ENCODE data around the gene LCE3A.
"Not testable (repeated sequence)": the region's sequence is repeated elsewhere in the genome, so short reads cannot be mapped to it uniquely, and the experiment has no call there.

Gene LCE3A

DNA sequence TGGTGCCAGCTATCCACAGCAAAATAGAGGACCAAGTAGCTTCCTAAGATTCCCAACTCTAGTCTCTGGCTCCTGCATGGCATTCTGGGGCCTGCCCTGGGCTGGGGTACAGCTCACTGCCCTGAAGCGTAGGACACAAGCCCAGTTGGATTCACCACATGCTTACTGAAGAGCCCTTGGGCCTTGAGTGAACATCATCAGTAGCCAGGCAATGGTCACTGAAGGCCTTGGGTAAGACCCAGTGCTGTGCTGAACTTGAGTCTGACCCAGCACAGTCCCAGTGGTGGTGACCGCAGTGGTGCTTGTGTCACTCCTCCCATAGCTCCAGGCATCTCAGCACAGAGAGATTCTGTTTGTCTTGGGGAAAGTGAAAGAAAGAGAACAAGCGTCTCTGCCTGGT is 7.7 kb upstream of the LCE3A start:
- no peaks in the 10 kb centered on the region for H3K27me3 ChIP-seq (ENCODE audit: low read depth, low read length)
- H3K27ac ChIP-seq (ENCODE audit: low read length) = no peak overlapping the region
- H3K4me1 ChIP-seq (ENCODE audit: control insufficient read depth in 1 of 2, insufficient read depth in 2 of 2, low read length in 2 of 2) = no peaks in the 10 kb centered on the region
- no peak overlapping the region for H3K4me3 ChIP-seq (ENCODE audit: low read depth in 1 of 2, low read length in 2 of 2)
- peaks cover 0 to 13% of the 10 kb centered on the region in 2 donors for H3K9me3 ChIP-seq (ENCODE audit: control insufficient read depth in 1 of 2, low read length in 2 of 2)
- no peaks in the 10 kb centered on the region for H3K36me3 ChIP-seq (ENCODE audit: control insufficient read depth in 1 of 2, insufficient read depth in 2 of 2, low read length in 2 of 2)

DNA sequence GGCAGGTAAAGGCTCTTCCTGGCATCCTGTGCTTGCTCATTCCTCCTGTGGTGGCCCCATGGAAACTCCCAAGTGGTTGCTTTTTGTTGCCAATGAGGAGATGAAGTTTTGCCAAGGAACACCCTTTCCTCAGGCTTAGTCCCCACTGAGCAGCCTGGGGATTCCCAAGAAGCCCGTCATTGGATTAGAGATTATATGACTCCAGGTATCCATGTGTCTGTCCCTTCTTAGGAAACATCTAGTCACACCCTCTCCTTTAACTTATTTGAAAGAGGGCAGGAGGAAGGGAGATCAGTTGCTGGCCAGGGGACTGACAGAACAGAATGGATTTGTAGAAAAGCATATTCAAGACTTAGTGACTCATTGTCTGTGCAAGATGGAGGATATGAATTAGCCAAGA is 3.8 kb upstream of the LCE3A start:
- Histone ChIP-seq H3K27ac (ENCODE audit: low read length) (no peak overlapping the region), H3K4me3 (ENCODE audit: low read depth in 1 of 2, low read length in 2 of 2) (no peak overlapping the region), H3K27me3 (ENCODE audit: low read depth, low read length) (no peaks in the 10 kb centered on the region), H3K9me3 (ENCODE audit: control insufficient read depth in 1 of 2, low read length in 2 of 2) (peaks cover 0 to 5% of the 10 kb centered on the region in 2 donors), H3K4me1 (ENCODE audit: control insufficient read depth in 1 of 2, insufficient read depth in 2 of 2, low read length in 2 of 2) (no peaks in the 10 kb centered on the region), H3K36me3 (ENCODE audit: control insufficient read depth in 1 of 2, insufficient read depth in 2 of 2, low read length in 2 of 2) (no peaks in the 10 kb centered on the region)

DNA sequence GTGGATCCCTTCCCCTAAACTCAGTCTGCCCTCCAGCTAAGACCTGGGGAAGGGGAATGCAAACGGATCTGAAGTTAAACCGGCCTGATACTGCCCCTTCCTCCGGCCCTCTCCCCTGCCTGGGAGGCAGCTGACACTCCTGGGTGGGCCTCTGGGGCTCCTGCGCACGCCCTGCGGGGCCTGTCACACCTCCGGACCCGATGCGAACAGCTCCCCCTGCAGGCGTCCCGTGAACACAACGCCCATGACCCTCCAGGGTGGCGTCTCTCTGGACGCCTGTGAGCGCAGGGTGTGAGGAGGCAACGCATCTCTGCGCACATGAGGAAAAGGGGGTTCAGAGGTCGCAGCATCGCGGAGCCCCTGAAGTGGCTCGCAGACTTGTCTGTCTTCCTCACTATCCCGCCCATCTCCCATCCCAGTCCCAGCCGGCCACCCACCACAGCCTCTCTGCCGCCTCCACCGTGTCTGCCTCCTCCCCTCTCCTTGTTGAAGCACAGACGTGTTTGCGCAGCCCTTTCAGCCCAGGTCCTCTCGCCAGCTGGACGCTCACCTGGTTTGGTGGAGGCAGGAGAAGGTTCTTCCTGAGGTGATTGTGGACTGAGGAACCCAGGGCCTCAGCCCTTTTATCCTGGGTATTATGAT is 421 bp upstream of the LCE3A start:
- Histone ChIP-seq H3K9me3 (ENCODE audit: control insufficient read depth in 1 of 2, low read length in 2 of 2) (peaks cover 5 to 15% of the 10 kb centered on the region in 2 donors), H3K36me3 (ENCODE audit: control insufficient read depth in 1 of 2, insufficient read depth in 2 of 2, low read length in 2 of 2) (no peaks in the 10 kb centered on the region), H3K27me3 (ENCODE audit: low read depth, low read length) (no peaks in the 10 kb centered on the region), H3K27ac (ENCODE audit: low read length) (no peak overlapping the region), H3K4me1 (ENCODE audit: control insufficient read depth in 1 of 2, insufficient read depth in 2 of 2, low read length in 2 of 2) (no peaks in the 10 kb centered on the region), H3K4me3 (ENCODE audit: low read depth in 1 of 2, low read length in 2 of 2) (no peak overlapping the region)

DNA sequence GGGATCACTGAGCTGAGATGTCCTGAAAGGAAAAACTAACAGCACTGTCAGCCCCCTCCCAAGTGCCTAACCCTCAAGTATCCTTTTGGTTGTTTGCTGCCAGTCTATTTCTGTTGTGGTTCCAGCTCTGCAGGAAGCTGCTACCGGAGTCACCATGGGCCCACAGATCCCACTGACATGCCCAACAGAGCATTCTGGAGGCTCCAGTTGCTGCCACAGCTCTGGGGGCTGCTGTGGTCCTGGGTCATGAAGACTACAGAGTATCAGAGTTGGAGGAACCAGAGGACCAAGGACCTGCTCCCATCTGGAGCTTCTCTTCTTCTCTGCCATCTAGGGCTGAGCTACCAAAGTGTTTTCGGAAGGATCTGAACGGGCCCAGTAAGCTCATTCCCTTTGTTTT is 910 bp downstream of the LCE3A start:
- peaks cover 5 to 20% of the 10 kb centered on the region in 2 donors for H3K9me3 ChIP-seq (ENCODE audit: control insufficient read depth in 1 of 2, low read length in 2 of 2)
- no peaks in the 10 kb centered on the region for H3K36me3 ChIP-seq (ENCODE audit: control insufficient read depth in 1 of 2, insufficient read depth in 2 of 2, low read length in 2 of 2)
- H3K4me1 ChIP-seq (ENCODE audit: control insufficient read depth in 1 of 2, insufficient read depth in 2 of 2, low read length in 2 of 2) = no peaks in the 10 kb centered on the region
- H3K27me3 ChIP-seq (ENCODE audit: low read depth, low read length) = no peaks in the 10 kb centered on the region
- no peak overlapping the region for H3K4me3 ChIP-seq (ENCODE audit: low read depth in 1 of 2, low read length in 2 of 2)
- H3K27ac ChIP-seq (ENCODE audit: low read length) = no peak overlapping the region

DNA sequence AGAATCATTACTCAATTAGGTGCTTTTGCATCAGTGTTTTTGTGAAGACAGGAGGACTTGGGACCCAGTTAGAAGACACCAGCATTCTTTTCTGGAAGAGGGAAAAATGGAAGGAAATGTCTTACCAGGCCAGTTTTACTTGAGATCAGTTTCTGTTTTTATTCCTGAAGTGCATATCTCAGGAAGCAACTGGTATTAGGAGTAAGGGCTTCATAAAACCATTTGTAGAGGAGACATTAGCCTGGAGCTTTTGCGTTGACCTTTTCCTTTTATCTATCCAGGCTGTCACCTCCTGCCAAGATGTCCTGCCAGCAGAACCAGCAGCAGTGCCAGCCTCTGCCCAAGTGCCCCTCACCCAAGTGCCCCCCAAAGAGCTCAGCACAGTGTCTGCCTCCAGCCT is 9.4 kb downstream of the LCE3A start, which contains the start of gene LCE3B:
Gene LCE3B (plus strand): TSS at position 301 of the 400 bp plus-strand sequence. CDS start 0 bp downstream, at position 301.
- H3K4me1 ChIP-seq (ENCODE audit: control insufficient read depth in 1 of 2, insufficient read depth in 2 of 2, low read length in 2 of 2) = no peaks in the 10 kb centered on the region
- H3K27me3 ChIP-seq (ENCODE audit: low read depth, low read length) = no peaks in the 10 kb centered on the region
- H3K4me3 ChIP-seq (ENCODE audit: low read depth in 1 of 2, low read length in 2 of 2) = no peak within 1 kb of the TSS
- peaks cover 0 to 10% of the 10 kb centered on the region in 2 donors for H3K9me3 ChIP-seq (ENCODE audit: control insufficient read depth in 1 of 2, low read length in 2 of 2)
- no peaks in the 10 kb centered on the region for H3K36me3 ChIP-seq (ENCODE audit: control insufficient read depth in 1 of 2, insufficient read depth in 2 of 2, low read length in 2 of 2)
- no peak within 1 kb of the TSS for H3K27ac ChIP-seq (ENCODE audit: low read length)

DNA sequence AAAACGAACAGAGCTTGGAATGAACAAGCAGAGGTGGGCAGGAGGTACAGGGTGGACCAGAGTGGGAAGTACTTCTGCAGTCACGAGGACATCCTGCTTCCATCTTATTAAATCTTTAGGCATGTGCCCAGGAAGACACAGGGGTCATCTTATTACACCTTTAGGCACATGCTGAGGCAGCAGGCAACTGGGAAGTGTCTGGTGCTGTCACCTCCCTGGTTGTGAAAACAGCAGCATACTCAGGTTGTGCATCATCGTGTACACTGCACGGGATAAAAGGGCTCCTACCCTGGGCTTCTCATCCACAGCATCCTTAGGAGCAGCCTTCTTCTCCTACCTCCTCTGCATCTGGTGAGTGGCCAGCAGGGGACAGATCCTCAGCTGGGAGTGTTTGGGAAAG is 23.0 kb downstream of the LCE3A start, which contains the start of gene LCE3C:
Gene LCE3C (plus strand): TSS at position 301 of the 400 bp plus-strand sequence. CDS start 498 bp downstream, outside the sequence.
- no peaks in the 10 kb centered on the region for H3K4me1 ChIP-seq (ENCODE audit: control insufficient read depth in 1 of 2, insufficient read depth in 2 of 2, low read length in 2 of 2)
- H3K36me3 ChIP-seq (ENCODE audit: control insufficient read depth in 1 of 2, insufficient read depth in 2 of 2, low read length in 2 of 2) = no peaks in the 10 kb centered on the region
- no peaks in the 10 kb centered on the region for H3K9me3 ChIP-seq (ENCODE audit: control insufficient read depth in 1 of 2, low read length in 2 of 2)
- H3K27ac ChIP-seq (ENCODE audit: low read length) = no peak within 1 kb of the TSS
- H3K27me3 ChIP-seq (ENCODE audit: low read depth, low read length) = no peaks in the 10 kb centered on the region
- H3K4me3 ChIP-seq (ENCODE audit: low read depth in 1 of 2, low read length in 2 of 2) = no peak within 1 kb of the TSS

DNA sequence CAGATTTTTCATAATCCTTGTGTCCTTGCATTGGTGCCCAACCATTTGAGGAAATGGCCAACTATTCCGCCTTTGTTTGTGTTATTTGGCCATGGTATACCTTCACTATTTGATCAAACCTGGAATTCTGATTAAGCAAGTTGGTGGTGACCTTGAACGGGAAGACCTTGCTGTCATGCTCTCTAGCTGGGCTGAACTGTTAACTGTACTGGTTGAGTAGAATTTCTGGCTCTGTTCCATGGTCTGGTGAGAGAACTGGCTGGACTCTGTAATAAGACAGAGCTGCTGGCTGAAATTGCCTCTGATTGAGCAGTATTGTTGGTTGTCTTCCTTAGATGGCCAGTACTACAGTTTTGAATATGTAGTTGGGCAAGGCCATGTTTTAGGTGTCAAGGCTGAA is 25.9 kb downstream of the LCE3A start:
- no peak overlapping the region for H3K4me3 ChIP-seq (ENCODE audit: low read depth in 1 of 2, low read length in 2 of 2)
- H3K9me3 ChIP-seq (ENCODE audit: control insufficient read depth in 1 of 2, low read length in 2 of 2) = no peaks in the 10 kb centered on the region
- H3K27me3 ChIP-seq (ENCODE audit: low read depth, low read length) = no peaks in the 10 kb centered on the region
- no peaks in the 10 kb centered on the region for H3K4me1 ChIP-seq (ENCODE audit: control insufficient read depth in 1 of 2, insufficient read depth in 2 of 2, low read length in 2 of 2)
- H3K36me3 ChIP-seq (ENCODE audit: control insufficient read depth in 1 of 2, insufficient read depth in 2 of 2, low read length in 2 of 2) = no peaks in the 10 kb centered on the region
- H3K27ac ChIP-seq (ENCODE audit: low read length) = no peak overlapping the region

DNA sequence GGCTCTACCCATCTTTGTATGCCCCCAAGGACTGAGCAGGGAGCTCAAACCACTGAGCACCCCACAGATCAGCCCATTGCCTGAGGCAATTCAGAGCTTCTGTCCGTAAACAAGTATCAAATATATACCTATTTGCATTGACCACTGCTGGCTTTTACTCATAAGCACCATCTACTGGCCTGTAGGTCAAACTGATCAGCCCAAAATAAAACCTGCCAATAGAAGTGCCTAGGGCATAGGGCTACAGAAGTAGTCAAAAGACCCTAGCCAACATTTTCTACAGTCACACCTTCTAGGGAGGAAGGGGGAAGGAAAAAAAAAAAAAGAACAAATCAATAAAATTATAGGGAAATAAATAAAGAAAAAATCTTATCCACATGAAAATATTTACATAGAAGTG is 37.3 kb downstream of the LCE3A start:
- H3K9me3 ChIP-seq (ENCODE audit: control insufficient read depth in 1 of 2, low read length in 2 of 2) = no peaks in the 10 kb centered on the region
- no peak overlapping the region for H3K27ac ChIP-seq (ENCODE audit: low read length)
- H3K4me3 ChIP-seq (ENCODE audit: low read depth in 1 of 2, low read length in 2 of 2) = no peak overlapping the region
- no peaks in the 10 kb centered on the region for H3K36me3 ChIP-seq (ENCODE audit: control insufficient read depth in 1 of 2, insufficient read depth in 2 of 2, low read length in 2 of 2)
- no peaks in the 10 kb centered on the region for H3K27me3 ChIP-seq (ENCODE audit: low read depth, low read length)
- no peaks in the 10 kb centered on the region for H3K4me1 ChIP-seq (ENCODE audit: control insufficient read depth in 1 of 2, insufficient read depth in 2 of 2, low read length in 2 of 2)

DNA sequence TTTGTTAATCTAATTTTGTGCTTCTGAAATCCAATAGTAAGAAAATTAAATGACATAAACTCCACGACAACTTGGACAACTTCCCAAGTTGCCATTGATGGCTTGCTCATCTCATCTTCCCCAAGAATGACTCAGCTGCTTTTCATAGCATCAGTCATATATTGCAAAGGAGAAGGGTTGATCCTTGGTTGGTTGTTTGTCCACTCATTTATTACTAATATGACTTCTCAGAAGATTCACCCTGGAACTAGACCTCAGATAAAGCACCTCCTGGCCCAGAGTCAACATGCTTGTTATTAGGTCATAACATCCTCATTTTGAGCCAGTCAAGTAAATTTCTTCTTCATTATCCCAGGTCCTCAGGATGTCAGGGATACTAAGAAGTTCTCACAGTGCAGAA is 40.3 kb downstream of the LCE3A start:
- Histone ChIP-seq H3K9me3 (ENCODE audit: control insufficient read depth in 1 of 2, low read length in 2 of 2) (no peaks in the 10 kb centered on the region), H3K36me3 (ENCODE audit: control insufficient read depth in 1 of 2, insufficient read depth in 2 of 2, low read length in 2 of 2) (no peaks in the 10 kb centered on the region), H3K27me3 (ENCODE audit: low read depth, low read length) (no peaks in the 10 kb centered on the region), H3K4me3 (ENCODE audit: low read depth in 1 of 2, low read length in 2 of 2) (no peak overlapping the region), H3K27ac (ENCODE audit: low read length) (no peak overlapping the region), H3K4me1 (ENCODE audit: control insufficient read depth in 1 of 2, insufficient read depth in 2 of 2, low read length in 2 of 2) (no peaks in the 10 kb centered on the region)

DNA sequence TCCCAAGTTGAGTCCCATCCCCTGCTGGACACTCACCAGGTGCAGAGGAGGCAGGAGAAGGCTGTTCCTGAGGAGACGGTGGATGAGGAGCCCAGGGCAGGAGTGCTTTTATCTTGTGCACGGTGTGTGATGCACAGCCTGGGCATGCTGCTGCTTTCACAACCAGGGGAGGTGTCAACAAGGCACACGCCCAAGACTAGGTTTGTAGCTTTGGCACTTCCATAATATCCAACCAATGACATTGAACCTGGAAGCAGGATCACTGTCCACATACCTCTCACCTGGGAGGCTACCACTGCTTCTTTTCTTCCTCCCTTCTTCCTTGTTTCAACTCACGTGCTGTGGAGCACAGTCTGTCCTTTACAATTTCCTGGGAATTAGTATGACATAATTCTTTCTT is 42.5 kb downstream of the LCE3A start, which contains the start of gene LCE3D:
Gene LCE3D (minus strand): TSS at position 84 of the 400 bp plus-strand sequence. CDS start 580 bp downstream, outside the sequence.
- no peak within 1 kb of the TSS for H3K27ac ChIP-seq (ENCODE audit: low read length)
- H3K9me3 ChIP-seq (ENCODE audit: control insufficient read depth in 1 of 2, low read length in 2 of 2) = no peaks in the 10 kb centered on the region
- no peak within 1 kb of the TSS for H3K4me3 ChIP-seq (ENCODE audit: low read depth in 1 of 2, low read length in 2 of 2)
- H3K27me3 ChIP-seq (ENCODE audit: low read depth, low read length) = no peaks in the 10 kb centered on the region
- H3K36me3 ChIP-seq (ENCODE audit: control insufficient read depth in 1 of 2, insufficient read depth in 2 of 2, low read length in 2 of 2) = no peaks in the 10 kb centered on the region
- H3K4me1 ChIP-seq (ENCODE audit: control insufficient read depth in 1 of 2, insufficient read depth in 2 of 2, low read length in 2 of 2) = no peaks in the 10 kb centered on the region

DNA sequence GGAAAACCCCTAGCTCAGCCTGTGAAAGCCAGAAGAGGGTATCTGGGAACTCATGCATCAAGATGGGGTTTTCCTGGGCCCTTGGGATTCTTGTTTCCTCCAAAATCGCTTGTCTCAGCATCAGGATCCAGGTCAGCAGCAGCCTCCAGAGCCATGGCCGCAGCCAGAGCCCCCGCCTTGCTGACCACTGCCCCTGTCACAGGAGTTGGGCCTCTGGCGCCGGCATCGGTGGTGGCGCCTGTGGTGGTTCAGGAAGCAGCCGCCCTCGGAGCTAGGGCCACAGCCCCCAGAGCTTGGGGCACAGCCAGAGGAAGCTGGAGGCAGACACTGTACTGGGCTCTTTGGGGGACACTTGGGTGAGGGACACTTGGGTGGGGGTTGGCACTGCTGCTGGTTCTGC is 43.4 kb downstream of the LCE3A start:
- not testable (repeated sequence) for H3K4me3 ChIP-seq (ENCODE audit: low read depth in 1 of 2, low read length in 2 of 2); H3K4me1 ChIP-seq (ENCODE audit: control insufficient read depth in 1 of 2, insufficient read depth in 2 of 2, low read length in 2 of 2); H3K9me3 ChIP-seq (ENCODE audit: control insufficient read depth in 1 of 2, low read length in 2 of 2); H3K27me3 ChIP-seq (ENCODE audit: low read depth, low read length); H3K36me3 ChIP-seq (ENCODE audit: control insufficient read depth in 1 of 2, insufficient read depth in 2 of 2, low read length in 2 of 2); H3K27ac ChIP-seq (ENCODE audit: low read length)

DNA sequence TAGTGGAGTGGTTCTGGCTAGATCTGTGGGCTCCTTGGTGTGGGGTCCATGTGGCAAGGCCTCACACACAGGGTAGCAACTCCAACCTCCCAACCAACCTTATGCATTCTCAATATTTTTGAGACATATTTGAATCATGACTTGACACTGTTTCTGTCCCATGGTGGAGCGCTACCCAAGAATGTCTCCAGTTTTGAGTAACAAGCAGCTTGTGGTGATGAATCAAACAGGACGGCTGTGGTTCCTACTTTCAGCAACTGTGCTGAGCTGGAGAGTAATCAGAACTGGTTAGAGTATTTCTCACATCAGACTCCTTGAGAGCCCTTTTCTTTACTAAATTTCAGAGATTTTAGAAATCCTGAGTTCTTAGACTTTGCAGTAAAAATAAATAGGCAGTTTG is 45.7 kb downstream of the LCE3A start:
- no peaks in the 10 kb centered on the region for H3K4me1 ChIP-seq (ENCODE audit: control insufficient read depth in 1 of 2, insufficient read depth in 2 of 2, low read length in 2 of 2)
- H3K27ac ChIP-seq (ENCODE audit: low read length) = no peak overlapping the region
- no peaks in the 10 kb centered on the region for H3K36me3 ChIP-seq (ENCODE audit: control insufficient read depth in 1 of 2, insufficient read depth in 2 of 2, low read length in 2 of 2)
- H3K27me3 ChIP-seq (ENCODE audit: low read depth, low read length) = no peaks in the 10 kb centered on the region
- H3K9me3 ChIP-seq (ENCODE audit: control insufficient read depth in 1 of 2, low read length in 2 of 2) = no peaks in the 10 kb centered on the region
- H3K4me3 ChIP-seq (ENCODE audit: low read depth in 1 of 2, low read length in 2 of 2) = no peak overlapping the region
